ENCODE data around the gene CFAP46.

CFAP46 gene

GRCh38 chr10:132915411-132915810 is 27.0 kb downstream of the CFAP46 start:
- DNase-seq (ENCODE audit: low read depth) = no peak

GRCh38 chr10:132914732-132915131 is 27.6 kb downstream of the CFAP46 start:
- TF ChIP-seq CTCF (conservative IDR thresholded peaks at IDR 0.05; ENCODE audit: low read depth, low read length) = no peak
- no peak overlapping the region for H3K4me3 ChIP-seq (ENCODE audit: low read depth, low read length)
- no peak for DNase-seq (ENCODE audit: low read depth)

More at GRCh38 chr10:132915411-132915810, 27.0 kb downstream of the CFAP46 start:
- no peak for TF ChIP-seq CTCF (conservative IDR thresholded peaks at IDR 0.05; ENCODE audit: low read depth, low read length)
- no peak overlapping the region for H3K4me3 ChIP-seq (ENCODE audit: low read depth, low read length)

- no peak overlapping the region for H3K4me3 ChIP-seq (ENCODE audit: low read depth, low read length)
- no peak for TF ChIP-seq CTCF (conservative IDR thresholded peaks at IDR 0.05; ENCODE audit: low read depth, low read length)
- no peak for DNase-seq (ENCODE audit: low read depth)
Measured at GRCh38 chr10:132913559-132914115, 28.7 kb downstream of the CFAP46 start.

- no peak overlapping the region for H3K4me3 ChIP-seq (ENCODE audit: low read depth, low read length)
- DNase-seq (ENCODE audit: low read depth) = no peak
- TF ChIP-seq CTCF (conservative IDR thresholded peaks at IDR 0.05; ENCODE audit: low read depth, low read length) = no peak
Measured at GRCh38 chr10:132912713-132913558, 29.4 kb downstream of the CFAP46 start.

- TF ChIP-seq CTCF (conservative IDR thresholded peaks at IDR 0.05; ENCODE audit: low read depth, low read length) = no peak
- DNase-seq (ENCODE audit: low read depth) = no peak
- no peak overlapping the region for H3K4me3 ChIP-seq (ENCODE audit: low read depth, low read length)
Measured at GRCh38 chr10:132912225-132912712, 30.1 kb downstream of the CFAP46 start.

- peak; percentile 5 for DNase-seq (ENCODE audit: low read depth)
- H3K4me3 ChIP-seq (ENCODE audit: low read depth, low read length) = no peak overlapping the region
- no peak for TF ChIP-seq CTCF (conservative IDR thresholded peaks at IDR 0.05; ENCODE audit: low read depth, low read length)
Measured at GRCh38 chr10:132911786-132912097, 30.6 kb downstream of the CFAP46 start.
